ENCODE results near the gene LRRC3.
A peak's percentile ranks its signal among the peaks of the same experiment; 100 is the strongest.

Gene LRRC3

GRCh38 chr21:44450402-44450801, 4.9 kb upstream of the LRRC3 start:
- in situ Hi-C loops (cut with HindIII; ENCODE audit: low pct_ligation_motif_present, low sequenced_read_pairs): no loop called here
- Histone ChIP-seq H3K36me3 (replicated peaks) (no peaks in the 10 kb centered on the region), H3K4me3 (ENCODE audit: low read depth, low read length) (no peak overlapping the region), H3K27ac (no peak overlapping the region), H3K27me3 (replicated peaks) (peaks cover 6% of the 10 kb centered on the region)
- DNase-seq: no peak
- TF ChIP-seq CTCF (IDR thresholded peaks at IDR 0.05; ENCODE audit: low read depth, low read length, missing control alignments): no peak

DNA sequence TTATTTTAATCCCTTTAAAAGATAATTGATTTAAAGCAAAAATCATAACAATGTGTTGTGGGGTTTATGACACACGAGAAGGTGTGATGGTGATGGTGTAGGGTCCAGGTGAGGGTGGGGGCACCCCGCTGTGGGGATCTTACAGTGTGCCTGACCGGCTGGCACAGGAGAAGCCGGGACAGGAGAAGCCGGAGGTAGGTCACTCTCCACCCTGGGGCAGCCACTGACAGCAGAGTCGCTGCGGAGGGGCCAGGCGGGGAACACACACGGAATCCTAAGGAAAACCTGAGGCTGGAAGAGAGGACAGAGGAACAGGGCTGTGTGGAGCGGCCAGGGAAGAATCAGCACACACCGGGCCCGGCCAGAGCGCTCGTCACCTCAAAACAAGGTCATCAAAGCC, 4.3 kb upstream of the LRRC3 start:
- Histone ChIP-seq H3K36me3 (replicated peaks) (no peaks in the 10 kb centered on the region), H3K27ac (no peak overlapping the region), H3K4me3 (ENCODE audit: low read depth, low read length) (no peak overlapping the region), H3K27me3 (replicated peaks) (peaks cover 6% of the 10 kb centered on the region)
- no peak for TF ChIP-seq CTCF (IDR thresholded peaks at IDR 0.05; ENCODE audit: low read depth, low read length, missing control alignments)
- in situ Hi-C loops (cut with HindIII; ENCODE audit: low pct_ligation_motif_present, low sequenced_read_pairs): no loop called here
- no peak for DNase-seq

DNA sequence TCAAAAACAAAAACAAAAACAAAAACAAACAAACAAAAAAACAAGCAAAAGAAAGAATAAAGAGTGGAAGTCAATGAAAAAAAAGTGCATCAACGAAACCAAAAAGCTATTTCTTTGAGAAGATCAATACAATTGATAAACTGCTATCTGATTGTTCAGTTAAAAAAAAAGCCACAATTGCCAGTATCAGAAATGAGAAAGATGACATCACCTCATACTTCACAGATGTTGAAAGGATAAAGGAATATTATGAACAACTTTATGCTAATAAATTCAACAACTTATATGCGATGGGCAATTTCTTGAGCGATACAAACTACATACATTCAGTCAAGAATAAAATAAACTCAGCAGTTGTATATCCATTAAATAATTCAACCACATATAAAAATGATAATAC, 2.2 kb upstream of the LRRC3 start:
- no peak overlapping the region for H3K27ac ChIP-seq
- no peak overlapping the region for H3K4me3 ChIP-seq (ENCODE audit: low read depth, low read length)
- no peak for DNase-seq
- no peaks in the 10 kb centered on the region for H3K36me3 ChIP-seq (replicated peaks)
- H3K27me3 ChIP-seq (replicated peaks): peaks cover 6% of the 10 kb centered on the region
- no peak for TF ChIP-seq CTCF (IDR thresholded peaks at IDR 0.05; ENCODE audit: low read depth, low read length, missing control alignments)
- in situ Hi-C loops (cut with HindIII; ENCODE audit: low pct_ligation_motif_present, low sequenced_read_pairs): no loop called here

- Histone ChIP-seq H3K4me3 (ENCODE audit: low read depth, low read length) (no peak overlapping the region), H3K27me3 (replicated peaks) (no peaks in the 10 kb centered on the region), H3K36me3 (replicated peaks) (no peaks in the 10 kb centered on the region), H3K27ac (no peak overlapping the region)
- no peak for TF ChIP-seq CTCF (IDR thresholded peaks at IDR 0.05; ENCODE audit: low read depth, low read length, missing control alignments)
- DNase-seq: no peak
- in situ Hi-C loops (cut with HindIII; ENCODE audit: low pct_ligation_motif_present, low sequenced_read_pairs): no loop called here
Observed at GRCh38 chr21:44454058-44454457, 1.3 kb upstream of the LRRC3 start.

- no peaks in the 10 kb centered on the region for H3K36me3 ChIP-seq (replicated peaks)
- no peaks in the 10 kb centered on the region for H3K27me3 ChIP-seq (replicated peaks)
- peak; percentile 13 for TF ChIP-seq CTCF (IDR thresholded peaks at IDR 0.05; ENCODE audit: low read depth, low read length, missing control alignments)
- H3K27ac ChIP-seq: no peak overlapping the region
- no peak for DNase-seq
- in situ Hi-C loops (cut with HindIII; ENCODE audit: low pct_ligation_motif_present, low sequenced_read_pairs): no loop called here
- H3K4me3 ChIP-seq (ENCODE audit: low read depth, low read length): peak overlapping the region; percentile 47
Observed at GRCh38 chr21:44455524-44456213, 359 bp downstream of the LRRC3 start.
